Inflammatory macrophage treated with lipopolysaccharide for 4 hours (primary cell): Measurements from ENCODE around the gene CALML6.
A peak's percentile ranks its signal among the peaks of the same experiment; 100 is the strongest.

Source experiments
- DNase-seq: peaks from one replicate; pipeline ENCODE4 v3.0.0-alpha.2; 2020

Gene CALML6

DNA sequence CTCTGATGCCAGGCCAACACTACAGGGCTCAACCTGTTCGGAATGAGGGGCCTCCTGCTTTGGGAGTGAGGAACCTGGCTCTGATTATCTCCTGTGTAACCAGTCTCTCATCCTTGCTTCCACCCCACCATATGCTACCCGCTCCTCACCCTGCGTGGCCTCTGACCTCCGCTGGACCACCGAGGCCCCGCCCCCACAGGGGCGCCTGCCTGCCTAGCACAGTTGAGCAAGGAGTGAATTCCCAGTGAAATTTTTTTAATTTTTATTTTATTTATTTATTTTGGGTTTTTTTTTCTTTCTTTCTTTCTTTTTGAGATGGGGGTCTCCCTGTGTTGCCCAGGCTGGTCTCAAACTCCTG, 22.3 kb upstream of the CALML6 start:
- no peak for DNase-seq

DNA sequence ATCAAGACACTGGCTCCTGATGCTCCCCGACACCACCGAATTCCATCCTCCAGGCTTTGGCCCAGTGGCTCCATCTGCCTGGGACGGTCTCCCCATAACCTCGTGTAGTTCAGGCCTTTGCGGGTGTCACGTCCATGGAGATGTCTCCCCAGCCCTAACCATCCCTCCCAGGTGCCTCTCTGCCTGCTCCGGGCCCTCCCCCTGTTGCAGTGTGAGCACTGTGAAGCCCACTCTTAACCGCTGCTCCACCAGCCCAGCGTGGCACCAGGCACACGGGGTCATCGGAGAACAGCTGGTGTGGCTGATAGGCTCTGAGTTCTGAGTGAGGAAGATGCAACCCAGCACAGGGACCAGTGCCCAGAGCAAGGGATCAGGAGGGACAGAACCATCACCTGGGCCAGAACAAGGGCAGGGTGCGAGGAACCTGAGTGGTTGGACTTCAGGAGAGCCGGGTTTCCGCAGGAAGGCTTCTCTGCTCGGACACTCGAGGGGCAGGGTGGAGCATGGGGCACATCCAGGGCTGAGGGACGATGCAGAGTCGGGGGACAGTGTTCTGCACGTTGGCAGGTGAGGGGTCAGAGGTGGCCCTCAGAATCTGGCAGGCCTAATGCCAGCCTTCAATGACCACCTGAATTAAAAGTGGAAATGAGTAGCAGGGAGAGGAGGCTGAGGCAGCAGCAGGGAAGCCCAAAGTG, 21.6 kb upstream of the CALML6 start:
- DNase-seq = no peak

GRCh38 chr1:1893997-1894353, 21.1 kb upstream of the CALML6 start:
- DNase-seq = no peak

- DNase-seq = no peak
Observed at GRCh38 chr1:1894354-1895059, 20.6 kb upstream of the CALML6 start.

DNA sequence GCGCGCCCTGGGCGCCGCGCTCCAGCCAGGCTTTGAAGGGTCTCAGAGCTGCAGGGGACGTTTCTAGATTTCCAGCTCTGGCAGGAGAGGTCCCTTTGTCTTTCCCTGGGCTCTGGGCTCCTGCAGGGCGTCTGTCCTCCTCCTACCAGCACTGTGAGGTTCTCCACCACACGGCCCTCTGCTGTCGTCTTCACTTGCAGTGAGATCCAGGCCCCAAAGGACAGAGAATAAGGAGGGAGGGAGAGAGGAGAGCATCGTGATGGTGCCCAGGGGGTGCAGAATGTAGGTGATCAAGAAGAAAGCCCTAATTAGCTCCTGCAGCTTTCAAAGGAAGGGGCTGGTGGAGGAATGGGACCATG, 20.0 kb upstream of the CALML6 start:
- no peak for DNase-seq

GRCh38 chr1:1895456-1896336, 19.4 kb upstream of the CALML6 start:
- no peak for DNase-seq

DNA sequence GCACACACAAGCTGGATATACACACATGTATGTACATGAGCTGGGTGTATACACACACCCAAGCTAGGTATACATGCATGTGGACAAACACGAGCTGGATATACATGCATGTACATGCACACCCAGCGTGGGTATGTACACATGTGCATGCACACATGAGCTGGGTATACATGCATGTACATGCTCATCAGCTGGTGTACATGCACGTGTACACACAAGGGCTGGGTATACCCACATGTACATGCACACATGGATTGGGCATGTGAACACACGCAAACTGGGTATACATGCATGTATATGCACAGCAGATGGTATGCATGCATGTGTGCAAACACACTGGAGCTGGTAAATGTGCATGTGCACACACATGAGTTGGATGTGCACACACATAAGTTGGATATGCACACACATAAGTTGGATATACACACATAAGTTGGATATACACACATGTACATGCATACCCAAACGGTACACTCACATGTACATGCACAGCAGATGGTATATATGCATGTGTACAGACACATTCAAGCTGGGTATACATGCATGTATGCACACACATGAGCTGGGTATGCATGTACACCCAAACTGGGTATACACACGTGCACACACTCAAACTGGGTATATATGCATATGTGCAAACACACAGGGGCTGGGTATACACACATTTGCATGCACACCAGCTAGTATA, 16.7 kb upstream of the CALML6 start:
- DNase-seq = no peak

DNA sequence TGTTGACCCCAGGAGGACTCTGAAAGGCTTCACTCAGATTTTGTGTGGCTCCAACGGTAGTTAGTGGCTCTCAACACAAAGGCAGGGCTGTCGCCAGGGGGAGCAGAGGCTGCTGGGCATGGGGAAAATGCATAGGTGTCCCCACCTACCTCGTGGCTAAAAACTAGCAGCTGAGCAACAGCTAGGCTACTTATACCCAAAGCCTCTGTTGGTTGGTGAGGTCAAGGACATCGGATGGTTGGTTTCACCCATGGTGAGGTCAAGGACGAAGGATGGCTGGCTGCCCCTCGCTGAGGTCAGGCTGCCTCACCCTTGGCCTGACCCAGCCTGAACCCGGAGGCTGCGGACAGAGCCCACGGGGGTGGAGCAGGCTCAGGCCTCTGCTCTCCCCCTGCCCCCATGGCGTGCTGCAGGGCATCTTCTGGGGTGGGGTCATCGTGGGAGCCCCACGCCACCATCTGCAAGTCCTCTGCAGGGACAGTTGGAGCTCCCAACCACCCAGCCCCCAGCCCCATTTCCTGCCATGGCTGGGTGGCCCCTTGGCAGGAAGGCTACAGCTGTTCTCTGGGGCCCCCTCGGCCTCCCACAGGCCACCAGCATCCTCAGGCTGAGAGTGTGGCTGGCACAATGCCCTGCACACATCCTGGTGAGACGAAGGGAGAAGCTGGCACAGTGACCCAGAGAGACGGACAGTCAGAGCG, 15.6 kb upstream of the CALML6 start:
- DNase-seq = no peak

DNA sequence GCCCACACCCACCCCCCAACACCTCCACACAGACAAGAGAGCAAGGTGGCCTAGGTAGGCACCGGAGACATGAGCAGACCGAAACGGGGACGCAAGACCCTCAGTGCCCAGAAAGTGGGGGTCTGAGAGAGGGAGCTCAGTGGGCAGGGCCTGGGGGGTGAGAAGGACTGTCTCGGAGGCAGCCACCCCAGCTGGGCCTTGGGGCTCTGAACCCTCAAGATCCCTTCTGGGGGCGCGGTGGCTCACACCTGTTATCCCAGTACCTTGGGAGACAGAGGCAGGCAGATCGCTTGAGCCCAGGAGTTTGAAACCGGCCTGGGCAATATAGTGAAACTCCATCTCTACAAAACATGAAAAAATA, 15.1 kb upstream of the CALML6 start:
- DNase-seq = no peak

DNA sequence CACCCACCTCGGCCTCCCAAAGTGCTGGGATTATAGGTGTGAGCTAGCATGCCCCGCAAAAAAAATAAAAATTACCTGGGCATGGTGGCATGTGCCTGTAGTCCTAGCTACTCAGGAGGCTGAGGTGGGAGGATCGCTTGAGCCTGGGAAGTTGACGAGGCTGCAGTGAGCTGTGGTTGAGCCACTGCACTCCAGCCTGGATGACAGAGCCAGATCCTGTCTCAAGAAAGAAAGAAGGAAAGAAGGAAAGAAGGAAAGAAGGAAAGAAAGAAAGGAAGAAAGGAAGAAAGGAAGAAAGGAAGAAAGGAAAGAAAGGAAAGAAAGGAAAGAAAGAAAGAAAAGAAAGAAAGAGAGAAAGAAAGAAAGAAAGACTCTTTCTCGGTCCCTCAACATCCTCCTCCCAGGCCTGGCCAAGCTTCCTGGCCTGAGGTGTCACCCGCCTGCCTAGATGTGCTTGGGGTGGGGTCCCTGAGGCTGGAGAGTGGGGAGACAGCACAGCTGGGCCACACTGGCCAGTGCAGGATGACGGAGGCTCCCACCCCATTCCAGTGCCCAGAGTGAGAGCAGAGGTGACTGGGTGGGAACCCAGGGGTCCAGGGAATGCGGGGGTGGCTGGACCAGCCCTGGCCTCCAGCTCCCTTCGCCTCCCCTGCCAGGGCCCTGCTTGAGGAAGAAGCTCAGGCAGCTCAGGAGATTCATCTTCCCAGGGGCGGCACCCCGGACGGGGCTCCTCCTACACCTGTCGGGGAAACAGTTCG, 14.0 kb upstream of the CALML6 start:
- DNase-seq = no peak

DNA sequence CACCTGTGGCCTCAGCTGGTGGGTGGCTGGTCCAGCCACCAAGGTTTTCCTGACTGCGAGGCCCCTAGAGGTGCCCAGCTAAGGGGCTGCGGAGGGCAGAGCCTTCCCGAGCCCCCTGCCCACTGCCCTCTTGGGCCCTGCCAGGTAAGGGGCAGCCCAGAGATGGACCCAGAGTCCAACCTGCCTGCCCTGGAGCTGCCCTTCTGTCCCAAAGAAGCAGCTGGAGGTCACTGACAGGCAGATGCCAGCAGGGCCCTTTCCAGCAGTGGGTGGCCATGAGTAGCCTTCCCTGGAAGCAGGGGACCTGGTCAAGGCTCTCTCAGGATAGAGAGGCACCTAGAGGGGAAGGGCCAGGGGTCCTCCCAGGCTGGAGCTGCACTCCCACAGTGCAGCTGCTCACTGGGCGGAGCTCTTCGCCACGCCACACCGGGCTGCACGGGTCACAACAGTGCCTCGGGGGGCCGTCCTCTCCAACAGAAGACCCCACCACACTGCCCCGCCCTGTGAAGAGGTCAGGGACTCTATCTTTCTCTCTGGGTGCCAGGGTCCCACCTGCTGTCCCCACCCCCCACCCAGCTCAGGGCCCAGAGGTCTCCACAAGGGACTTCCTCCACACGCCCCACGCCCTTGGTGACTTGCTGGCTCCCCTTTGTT, 13.3 kb upstream of the CALML6 start:
- DNase-seq = no peak

GRCh38 chr1:1903224-1903623, 11.8 kb upstream of the CALML6 start:
- no peak for DNase-seq

GRCh38 chr1:1906185-1907097, 8.6 kb upstream of the CALML6 start:
- DNase-seq = peak; percentile 83

- no peak for DNase-seq
Observed at GRCh38 chr1:1907098-1907736, 7.8 kb upstream of the CALML6 start.

GRCh38 chr1:1908506-1908791, 6.6 kb upstream of the CALML6 start:
- peak; percentile 16 for DNase-seq

- DNase-seq = no peak
Observed at GRCh38 chr1:1910033-1910465, 5.0 kb upstream of the CALML6 start.

- DNase-seq = no peak
Observed at GRCh38 chr1:1910651-1911331, 4.3 kb upstream of the CALML6 start.

DNA sequence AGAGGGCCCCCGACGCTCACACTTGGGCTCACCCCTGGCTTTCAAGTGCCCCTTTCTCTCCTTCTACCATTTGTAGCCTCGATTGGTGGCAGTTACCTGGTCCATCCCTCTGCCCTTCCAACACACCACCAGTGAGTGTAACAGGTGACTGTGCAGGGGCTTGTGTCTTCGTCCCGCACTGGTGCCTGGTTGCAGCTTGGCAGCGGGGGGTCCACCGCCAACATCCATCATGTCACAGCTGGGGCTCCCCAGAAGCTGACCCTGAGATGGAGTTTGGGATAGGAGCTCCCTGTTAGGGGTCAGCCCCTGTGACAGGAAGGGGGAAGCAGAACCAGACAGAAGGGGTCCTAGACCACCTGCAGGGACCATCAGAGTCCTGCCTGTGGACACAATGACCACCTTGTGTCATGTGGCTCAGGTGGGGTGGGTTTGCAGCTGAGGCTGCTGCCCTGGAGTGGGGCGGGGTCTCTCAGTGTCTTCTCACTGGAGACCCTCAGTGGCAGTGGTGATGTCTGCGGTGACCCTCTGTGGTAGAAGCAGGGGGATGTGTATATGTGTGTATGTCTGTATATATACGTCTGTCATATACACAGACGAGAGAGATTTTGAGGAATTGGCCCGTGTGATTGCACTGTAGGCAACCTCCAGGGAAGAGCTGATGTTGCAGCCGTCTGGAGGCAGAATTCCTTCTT, 3.6 kb upstream of the CALML6 start:
- no peak for DNase-seq
